HG03097 (cell line): Measurements from ENCODE around the gene AEN.

Experiments used
- ATAC-seq: cut with Tn5 transposase; IDR thresholded peaks from one replicate; pipeline ENCODE4 v1.9.1; 2021; ENCODE audit not compliant: unreplicated experiment, low FRiP score

Gene AEN

GRCh38 chr15:88661761-88662556 is 40.8 kb downstream of the AEN start:
- no peak for ATAC-seq

- no peak for ATAC-seq
Measured at GRCh38 chr15:88663141-88663621, 42.0 kb downstream of the AEN start.

- ATAC-seq, result no peak
Measured at GRCh38 chr15:88664151-88664778, 43.1 kb downstream of the AEN start.

DNA sequence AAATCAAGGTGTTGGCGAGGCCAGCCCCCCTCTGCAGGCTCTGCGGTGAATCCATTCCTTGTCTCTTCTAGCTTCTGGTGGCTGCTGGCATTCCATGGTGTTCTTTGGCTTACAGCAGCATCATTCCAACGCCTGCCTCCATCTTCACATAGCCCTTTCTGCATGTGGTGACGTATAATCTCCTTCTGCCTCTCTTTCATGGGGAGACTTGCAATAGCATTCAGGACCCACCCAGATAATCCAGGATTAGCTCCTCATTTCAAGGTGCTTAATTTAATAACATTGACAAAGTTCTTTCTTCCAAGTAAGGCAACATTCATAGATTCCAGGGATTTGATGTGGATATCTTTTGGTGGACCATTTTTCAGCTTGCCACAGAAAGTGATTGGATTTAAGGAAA is 53.5 kb downstream of the AEN start:
- no peak for ATAC-seq

- ATAC-seq, result no peak
Measured at GRCh38 chr15:88678755-88679154, 57.6 kb downstream of the AEN start.

GRCh38 chr15:88680241-88681001 is 59.3 kb downstream of the AEN start:
- ATAC-seq, result no peak

GRCh38 chr15:88681610-88682221 is 60.6 kb downstream of the AEN start:
- no peak for ATAC-seq
